DND-41 (cell line): ENCODE results near the gene MAPKAPK3.

Source experiments
- ATAC-seq: fragments of 200-7000 bp; cut with Tn5 transposase; 3 replicates; pipeline ENCODE4 v1.9.1; 2021; ENCODE audit warnings: low read depth; ENCODE audit not compliant: insufficient read depth
- DNase-seq: peaks from one replicate; pipeline ENCODE4 v3.0.0-alpha.2; 2020
- H2AFZ ChIP-seq: 2 replicates; pipeline ENCODE4 v1.6.0; 2012; ENCODE audit warnings: low read depth, low read length
- H3K27ac ChIP-seq: 2 replicates; pipeline ENCODE4 v1.5.1; 2012; ENCODE audit warnings: low read length, inconsistent platforms
- H3K27me3 ChIP-seq: fragments of 200-600 bp; sonication (generic); 2 replicates; pipeline ENCODE4 v1.6.0; 2012; ENCODE audit warnings: low read length, mild to moderate bottlenecking, inconsistent platforms; ENCODE audit not compliant: insufficient read depth, poor library complexity
- H3K36me3 ChIP-seq: 2 replicates; pipeline ENCODE4 v1.5.1; 2012; ENCODE audit warnings: low read length, inconsistent platforms; ENCODE audit not compliant: insufficient read depth
- H3K4me1 ChIP-seq: 2 replicates; pipeline ENCODE4 v1.5.1; 2012; ENCODE audit warnings: mild to moderate bottlenecking, low read length; ENCODE audit not compliant: insufficient read depth
- H3K4me2 ChIP-seq: 2 replicates; pipeline ENCODE4 v1.6.0; 2012; ENCODE audit warnings: mild to moderate bottlenecking, moderate library complexity, low read length, inconsistent platforms; ENCODE audit not compliant: insufficient read depth
- H3K4me3 ChIP-seq, 2 experiments: fragments of 200-600 bp in 1 of 2; shearing (Covaris generic) in 1 of 2; 2 replicates each; pipeline ENCODE4 v1.5.1; 2012 to 2016; ENCODE audit warnings: inconsistent platforms in 2 of 2, low read length in 2 of 2, mild to moderate bottlenecking in 2 of 2, low read depth in 1 of 2, moderate library complexity in 1 of 2
- H3K79me2 ChIP-seq: 2 replicates; pipeline ENCODE4 v1.6.0; 2012; ENCODE audit warnings: low read length, inconsistent platforms; ENCODE audit not compliant: insufficient read depth
- H3K9ac ChIP-seq: 2 replicates; pipeline ENCODE4 v1.6.0; 2012; ENCODE audit warnings: low read depth, mild to moderate bottlenecking, inconsistent platforms, low read length, moderate library complexity
- H3K9me3 ChIP-seq: 2 replicates; pipeline ENCODE4 v1.5.1; 2012; ENCODE audit warnings: low read length, moderate library complexity, mild to moderate bottlenecking, inconsistent platforms; ENCODE audit not compliant: insufficient read depth, severe bottlenecking
- H4K20me1 ChIP-seq: 2 replicates; pipeline ENCODE4 v1.6.0; 2012; ENCODE audit warnings: low read length; ENCODE audit not compliant: insufficient read depth
- CTCF ChIP-seq: IDR thresholded peaks from 2 replicates; pipeline ENCODE4 v1.5.1; 2012; ENCODE audit warnings: borderline replicate concordance, low read length, moderate library complexity, mild to moderate bottlenecking; ENCODE audit not compliant: poor library complexity, severe bottlenecking; ENCODE audit errors: extremely low read depth
- EZH2 ChIP-seq: IDR thresholded peaks from 3 replicates; pipeline ENCODE4 v1.6.1; 2012; ENCODE audit warnings: borderline replicate concordance, low read depth, mild to moderate bottlenecking, moderate library complexity, low read length, inconsistent platforms; ENCODE audit not compliant: severe bottlenecking

Gene MAPKAPK3

DNA sequence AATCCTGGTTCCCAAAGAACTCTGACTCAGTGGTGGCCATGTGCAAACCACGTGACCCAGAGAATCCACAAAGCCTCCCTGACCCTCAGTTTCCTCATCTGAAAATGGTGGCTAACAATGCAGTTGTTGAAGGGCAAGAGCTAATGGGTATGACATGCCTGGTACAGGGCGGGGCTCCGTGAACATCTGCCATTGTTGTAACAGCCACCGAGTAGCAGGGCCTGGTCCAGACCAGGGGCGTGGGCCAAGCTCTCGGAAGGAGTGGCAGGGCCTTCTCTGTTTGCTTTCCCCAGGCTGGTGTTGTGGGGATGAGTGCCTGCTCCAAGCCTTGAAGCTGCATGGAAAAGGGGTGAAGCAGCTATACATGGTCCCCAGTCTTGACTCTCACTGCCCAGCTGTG lies 13.4 kb downstream of the MAPKAPK3 start:
- Histone ChIP-seq H3K4me3 (no peak overlapping the region), H4K20me1 (peaks cover 87% of the 10 kb centered on the region), H3K36me3 (peaks cover 94% of the 10 kb centered on the region), H3K9ac (no peak overlapping the region), H3K79me2 (peaks cover 100% of the 10 kb centered on the region), H3K4me2 (no peak overlapping the region), H3K9me3 (no peaks in the 10 kb centered on the region), H3K27ac (peak overlapping the region; percentile 98), H3K4me1 (peaks cover 84% of the 10 kb centered on the region), H2AFZ (no peak overlapping the region), H3K27me3 (no peaks in the 10 kb centered on the region)
- TF ChIP-seq CTCF: no peak
- no peak for TF ChIP-seq EZH2
- DNase-seq: no peak
- no peak for ATAC-seq

DNA sequence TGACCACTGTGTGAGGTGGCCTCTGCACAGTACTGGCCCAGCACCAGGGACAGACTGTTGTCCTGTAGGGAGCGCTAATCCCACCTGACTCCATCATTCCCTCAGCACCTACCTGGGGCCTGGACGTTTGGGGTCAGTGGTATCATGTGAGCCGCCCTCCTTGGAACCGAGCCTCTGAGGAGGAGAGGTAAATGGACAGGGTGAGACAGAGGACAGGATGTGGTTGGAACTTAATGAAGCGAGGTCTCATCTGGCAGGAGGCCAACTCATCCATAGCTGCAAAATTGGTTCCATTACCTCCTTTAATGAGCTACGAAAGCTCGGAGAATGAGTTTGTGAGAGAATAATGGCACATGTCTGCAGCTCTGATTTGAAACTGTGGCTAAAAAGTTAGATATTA lies 13.9 kb downstream of the MAPKAPK3 start:
- Histone ChIP-seq H3K4me1 (peaks cover 79% of the 10 kb centered on the region), H3K27me3 (no peaks in the 10 kb centered on the region), H3K9me3 (no peaks in the 10 kb centered on the region), H4K20me1 (peaks cover 87% of the 10 kb centered on the region), H3K36me3 (peaks cover 89% of the 10 kb centered on the region), H3K4me3 (no peak overlapping the region), H3K4me2 (no peak overlapping the region), H3K79me2 (peaks cover 100% of the 10 kb centered on the region), H3K27ac (peak overlapping the region; percentile 44), H3K9ac (no peak overlapping the region), H2AFZ (no peak overlapping the region)
- DNase-seq: no peak
- TF ChIP-seq CTCF: no peak
- ATAC-seq: no peak

- Histone ChIP-seq H3K79me2 (peaks cover 99% of the 10 kb centered on the region), H3K27ac (peak overlapping the region; percentile 50; the same call in 1 of the 2 replicates), H4K20me1 (peaks cover 89% of the 10 kb centered on the region), H3K36me3 (peaks cover 86% of the 10 kb centered on the region), H3K9me3 (no peaks in the 10 kb centered on the region), H3K27me3 (no peaks in the 10 kb centered on the region), H3K4me1 (peaks cover 73% of the 10 kb centered on the region), H2AFZ (no peak overlapping the region), H3K4me2 (no peak overlapping the region), H3K4me3 (no peak overlapping the region), H3K9ac (no peak overlapping the region)
- ATAC-seq (no peak), DNase-seq (no peak)
- TF ChIP-seq EZH2: no peak
Measured at GRCh38 chr3:50632450-50632849, 15.5 kb downstream of the MAPKAPK3 start.

DNA sequence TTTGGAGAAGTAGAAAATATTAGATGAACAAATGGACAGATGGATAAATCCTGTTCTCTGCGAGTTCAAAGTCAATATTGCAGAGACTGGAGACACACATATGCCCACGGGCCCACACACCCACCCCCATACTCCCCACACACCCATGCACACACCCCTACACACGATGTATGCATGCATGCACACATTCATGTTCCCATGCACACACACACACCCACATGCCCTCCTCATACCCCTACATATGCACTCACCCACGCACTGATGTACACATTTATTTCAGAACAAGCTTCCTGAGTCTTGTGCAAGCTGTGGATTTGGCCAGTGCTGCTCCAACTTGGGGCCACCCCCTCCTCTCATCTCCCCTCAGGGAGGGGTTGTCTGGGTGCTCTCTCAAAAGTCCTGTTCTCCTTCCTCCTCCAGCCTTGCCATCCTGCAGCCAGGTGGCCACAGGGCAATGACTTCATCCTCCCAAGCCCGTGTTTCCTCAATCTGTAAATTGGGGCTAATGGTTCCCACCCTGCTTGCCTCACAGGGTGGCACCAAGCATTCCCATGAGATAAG lies 16.4 kb downstream of the MAPKAPK3 start:
- Histone ChIP-seq H2AFZ (no peak overlapping the region), H3K4me2 (no peak overlapping the region; the same call in 1 of the 2 replicates), H3K4me3 (no peak overlapping the region), H3K9me3 (no peaks in the 10 kb centered on the region), H3K27me3 (no peaks in the 10 kb centered on the region), H4K20me1 (peaks cover 90% of the 10 kb centered on the region), H3K36me3 (peaks cover 85% of the 10 kb centered on the region), H3K79me2 (peaks cover 99% of the 10 kb centered on the region), H3K27ac (peak overlapping the region; percentile 58), H3K9ac (no peak overlapping the region; the same call in 1 of the 2 replicates), H3K4me1 (peaks cover 65% of the 10 kb centered on the region)
- no peak for DNase-seq
- TF ChIP-seq EZH2 (no peak), CTCF (no peak)
- no peak for ATAC-seq
